ENCODE data around the gene FAM229A.
A peak's percentile ranks its signal among the peaks of the same experiment; 100 is the strongest.
"Not testable (repeated sequence)": the region's sequence is repeated elsewhere in the genome, so short reads cannot be mapped to it uniquely, and the experiment has no call there.

FAM229A gene

DNA sequence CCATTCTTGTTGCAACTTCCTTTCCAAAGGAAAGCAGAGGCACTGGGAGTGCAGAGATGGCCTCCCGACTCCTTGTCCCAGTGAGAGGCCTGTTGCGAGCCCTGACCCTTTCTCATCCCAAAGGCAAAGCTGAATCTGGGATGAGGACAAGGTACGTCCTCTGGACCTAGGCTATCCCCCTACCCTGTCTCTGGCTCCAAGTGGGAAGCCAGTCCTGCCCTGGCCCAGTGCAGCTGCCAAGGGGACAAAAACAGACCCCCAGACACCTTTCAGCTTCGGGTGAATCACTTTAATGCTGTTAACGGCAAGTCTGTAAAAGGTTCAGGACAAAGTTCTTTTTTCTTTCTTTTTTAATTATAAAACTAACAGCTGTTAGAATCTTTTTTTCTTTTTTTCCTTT lies 2.6 kb upstream of the FAM229A start:
- H3K27ac ChIP-seq = no peak overlapping the region
- no peak overlapping the region for H3K9ac ChIP-seq
- TF ChIP-seq Cebpa-rat (IDR thresholded peaks at IDR 0.05) = no peak
- H4K20me1 ChIP-seq = peaks cover 34 to 74% (median 60%) of the 10 kb centered on the region in 11 experiments; a peak in 19 of 22 replicates
- no peak overlapping the region for H3K4me2 ChIP-seq
- no peak overlapping the region for H3K4me3 ChIP-seq
- peaks cover 20 to 30% (median 26%) of the 10 kb centered on the region in 11 experiments for H3K27me3 ChIP-seq
- peaks cover 55 to 72% (median 59%) of the 10 kb centered on the region in 11 experiments for H3K36me3 ChIP-seq
- peaks cover 34 to 54% (median 45%) of the 10 kb centered on the region in 10 experiments for H3K4me1 ChIP-seq
- no peaks in the 10 kb centered on the region for H3K9me3 ChIP-seq (replicated peaks in 1 of 11)

DNA sequence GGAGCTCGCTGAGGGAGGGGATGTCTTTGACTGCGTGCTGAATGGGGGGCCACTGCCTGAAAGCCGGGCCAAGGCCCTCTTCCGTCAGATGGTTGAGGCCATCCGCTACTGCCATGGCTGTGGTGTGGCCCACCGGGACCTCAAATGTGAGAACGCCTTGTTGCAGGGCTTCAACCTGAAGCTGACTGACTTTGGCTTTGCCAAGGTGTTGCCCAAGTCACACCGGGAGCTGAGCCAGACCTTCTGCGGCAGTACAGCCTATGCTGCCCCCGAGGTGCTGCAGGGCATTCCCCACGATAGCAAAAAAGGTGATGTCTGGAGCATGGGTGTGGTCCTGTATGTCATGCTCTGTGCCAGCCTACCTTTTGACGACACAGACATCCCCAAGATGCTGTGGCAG lies 1.4 kb upstream of the FAM229A start:
- Histone ChIP-seq H3K27me3 (peaks cover 20 to 30% (median 26%) of the 10 kb centered on the region in 11 experiments), H3K9ac (no peak overlapping the region), H4K20me1 (peaks cover 30 to 68% (median 52%) of the 10 kb centered on the region in 11 experiments; a peak in 19 of 22 replicates), H3K36me3 (peaks cover 44 to 61% (median 48%) of the 10 kb centered on the region in 11 experiments), H3K9me3 (replicated peaks in 1 of 11) (no peaks in the 10 kb centered on the region), H3K4me2 (no peak overlapping the region), H3K27ac (no peak overlapping the region), H3K4me3 (no peak overlapping the region), H3K4me1 (peaks cover 39 to 62% (median 52%) of the 10 kb centered on the region in 10 experiments)
- no peak for TF ChIP-seq Cebpa-rat (IDR thresholded peaks at IDR 0.05)

DNA sequence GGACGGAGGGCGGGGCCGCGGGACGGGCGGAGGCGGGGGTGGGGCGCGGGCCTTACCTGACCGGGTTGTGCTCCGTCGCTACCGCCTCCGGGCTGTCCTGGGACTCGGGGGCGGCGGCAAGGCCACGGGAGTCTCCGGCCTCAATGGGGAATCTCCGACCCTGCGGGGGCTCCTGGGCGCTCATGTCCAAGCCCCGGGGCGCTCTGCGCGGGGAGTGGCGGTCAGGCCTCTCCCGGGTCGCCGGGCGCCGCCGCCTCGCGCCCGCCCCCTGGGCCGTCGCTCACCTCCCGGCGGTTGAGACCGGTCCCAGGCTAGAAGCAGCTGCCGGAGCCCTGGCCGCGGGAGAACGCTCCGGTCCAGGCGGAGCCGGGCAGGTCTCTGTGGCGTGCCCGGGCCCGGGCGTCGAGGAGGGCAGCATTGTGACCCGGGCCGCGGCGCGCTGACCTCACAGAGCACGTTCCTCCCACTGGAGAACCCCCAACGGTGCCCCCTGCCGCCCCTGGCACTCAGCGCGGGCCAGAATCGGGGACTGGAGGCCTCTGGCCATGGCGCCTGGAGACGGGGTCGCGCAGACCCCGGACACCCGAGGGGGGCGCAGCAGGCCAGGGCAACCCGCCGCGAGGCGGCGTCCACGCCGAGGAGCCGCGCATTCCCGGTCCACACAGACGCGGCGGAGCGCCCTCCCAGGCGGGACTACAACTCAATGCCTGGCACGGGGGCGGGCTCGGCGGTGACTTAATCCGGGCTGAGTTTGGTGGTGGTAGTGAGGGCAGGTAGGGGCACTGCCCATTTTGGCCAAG lies 411 bp downstream of the FAM229A start:
- Histone ChIP-seq H4K20me1 (peaks cover 22 to 60% (median 39%) of the 10 kb centered on the region in 11 experiments; a peak in 19 of 22 replicates), H3K4me1 (peaks cover 39 to 60% (median 53%) of the 10 kb centered on the region in 10 experiments), H3K9me3 (replicated peaks in 1 of 11) (no peaks in the 10 kb centered on the region), H3K9ac (peak overlapping the region in 10 of 11 experiments; percentile 5 to 65 (median 46); a peak in 15 of 22 replicates), H3K4me3 (peak overlapping the region in 9 of 10 experiments; percentile 14 to 61 (median 23); a peak in 9 of 20 replicates), H3K27me3 (peaks cover 20 to 30% (median 26%) of the 10 kb centered on the region in 11 experiments), H3K36me3 (peaks cover 25 to 42% (median 30%) of the 10 kb centered on the region in 11 experiments), H3K27ac (no peak overlapping the region), H3K4me2 (peak overlapping the region; percentile 57 to 91 (median 81))
- no peak for TF ChIP-seq Cebpa-rat (IDR thresholded peaks at IDR 0.05)

GRCh38 chr1:32361308-32361673 lies 994 bp downstream of the FAM229A start:
- Histone ChIP-seq H3K27ac (no peak overlapping the region), H3K9ac (no peak overlapping the region), H3K4me3 (no peak overlapping the region)

GRCh38 chr1:32358435-32358834 lies 3.9 kb downstream of the FAM229A start:
- Histone ChIP-seq H4K20me1 (peaks cover 10 to 34% (median 16%) of the 10 kb centered on the region in 11 experiments; a peak in 16 of 22 replicates), H3K4me1 (peaks cover 42 to 54% (median 46%) of the 10 kb centered on the region in 10 experiments), H3K9ac (no peak overlapping the region), H3K27me3 (peaks cover 19 to 29% (median 26%) of the 10 kb centered on the region in 11 experiments), H3K4me3 (no peak overlapping the region), H3K36me3 (peaks cover 3 to 8% (median 5%) of the 10 kb centered on the region in 11 experiments; a peak in 21 of 22 replicates), H3K9me3 (replicated peaks in 1 of 11) (no peaks in the 10 kb centered on the region), H3K4me2 (no peak overlapping the region), H3K27ac (no peak overlapping the region)
- TF ChIP-seq Cebpa-rat (IDR thresholded peaks at IDR 0.05) = no peak

More at GRCh38 chr1:32361308-32361673, 994 bp downstream of the FAM229A start:
- Histone ChIP-seq H3K36me3 (peaks cover 21 to 36% (median 24%) of the 10 kb centered on the region in 11 experiments), H3K27me3 (peaks cover 20 to 30% (median 26%) of the 10 kb centered on the region in 11 experiments), H3K9me3 (replicated peaks in 1 of 11) (no peaks in the 10 kb centered on the region), H3K4me2 (peak overlapping the region in 10 of 11 experiments; percentile 34 to 91 (median 81); a peak in 17 of 22 replicates), H4K20me1 (peaks cover 17 to 54% (median 35%) of the 10 kb centered on the region in 11 experiments; a peak in 19 of 22 replicates), H3K4me1 (peaks cover 36 to 55% (median 47%) of the 10 kb centered on the region in 10 experiments)
- no peak for TF ChIP-seq Cebpa-rat (IDR thresholded peaks at IDR 0.05)

GRCh38 chr1:32357614-32358013 lies 4.7 kb downstream of the FAM229A start:
- Histone ChIP-seq H3K9ac (no peak overlapping the region), H3K27me3 (peaks cover 11 to 23% (median 19%) of the 10 kb centered on the region in 11 experiments), H3K9me3 (replicated peaks in 1 of 11) (no peaks in the 10 kb centered on the region), H3K4me2 (no peak overlapping the region), H4K20me1 (peaks cover 6 to 26% (median 9%) of the 10 kb centered on the region in 11 experiments; a peak in 15 of 22 replicates), H3K27ac (no peak overlapping the region), H3K36me3 (no peaks in the 10 kb centered on the region; a peak in 2 of 22 replicates), H3K4me3 (no peak overlapping the region), H3K4me1 (peaks cover 50 to 62% (median 54%) of the 10 kb centered on the region in 10 experiments)
- no peak for TF ChIP-seq Cebpa-rat (IDR thresholded peaks at IDR 0.05)

DNA sequence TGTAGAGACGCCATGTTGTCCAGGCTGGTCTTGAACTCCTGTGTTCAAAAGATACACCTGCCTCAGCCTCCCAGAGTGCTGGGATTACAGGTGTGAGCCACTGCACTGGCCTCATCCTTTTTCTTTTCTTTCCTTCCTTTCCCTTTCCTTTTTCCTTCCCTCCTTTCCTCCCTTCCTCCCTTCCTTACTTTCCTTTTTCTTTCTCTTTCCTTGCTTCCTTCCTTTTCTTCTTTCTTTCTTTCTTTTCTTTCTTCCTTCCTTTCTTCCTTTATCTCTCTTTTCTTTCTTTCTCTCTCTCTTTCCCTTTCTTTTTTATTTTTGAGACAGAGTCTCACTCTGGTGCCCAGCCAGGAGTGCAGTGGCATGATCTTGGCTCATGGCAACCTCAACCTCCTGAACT lies 5.8 kb downstream of the FAM229A start:
- H3K36me3 ChIP-seq = no peaks in the 10 kb centered on the region; a peak in 1 of 22 replicates
- H3K9ac ChIP-seq = no peak overlapping the region
- no peak overlapping the region for H3K4me3 ChIP-seq
- peaks cover 46 to 62% (median 55%) of the 10 kb centered on the region in 10 experiments for H3K4me1 ChIP-seq
- H3K27ac ChIP-seq = no peak overlapping the region
- H4K20me1 ChIP-seq = peaks cover 0 to 15% (median 0%) of the 10 kb centered on the region in 11 experiments; a peak in 6 of 22 replicates
- H3K9me3 ChIP-seq (replicated peaks in 1 of 11) = no peaks in the 10 kb centered on the region
- peaks cover 0 to 12% (median 8%) of the 10 kb centered on the region in 11 experiments; a peak in 20 of 22 replicates for H3K27me3 ChIP-seq
- H3K4me2 ChIP-seq = no peak overlapping the region
- no peak for TF ChIP-seq Cebpa-rat (IDR thresholded peaks at IDR 0.05)

- H3K4me2 ChIP-seq, H3K27ac ChIP-seq: not testable (repeated sequence)
Observed at GRCh38 chr1:32355778-32356177, 6.5 kb downstream of the FAM229A start.

More at GRCh38 chr1:32355778-32356177, 6.5 kb downstream of the FAM229A start:
- H3K9me3 ChIP-seq (replicated peaks in 1 of 11); H3K4me3 ChIP-seq; H3K27me3 ChIP-seq; H3K36me3 ChIP-seq; H3K9ac ChIP-seq; H4K20me1 ChIP-seq: not testable (repeated sequence)
- peaks cover 42 to 57% (median 50%) of the 10 kb centered on the region in 10 experiments for H3K4me1 ChIP-seq
